Activated CD4-positive, CD25-positive, alpha-beta regulatory T cell (primary cell): ENCODE measurements around the gene MOB3B.

ENCODE experiments used
- DNase-seq, 4 experiments: peaks; one replicate each; lab custom pipeline; 2025; lab: John Stamatoyannopoulos, UW

MOB3B gene

GRCh38 chr9:27387722-27388121, 141.9 kb downstream of the MOB3B start:
- no peak for DNase-seq

- DNase-seq = no peak
These were observed 143.0 kb downstream of the MOB3B start for GRCh38 chr9:27386571-27387091.

GRCh38 chr9:27385606-27386322, 143.8 kb downstream of the MOB3B start:
- no peak for DNase-seq

GRCh38 chr9:27384262-27385014, 145.2 kb downstream of the MOB3B start:
- no peak for DNase-seq

- DNase-seq = no peak
These were observed 146.1 kb downstream of the MOB3B start for GRCh38 chr9:27383524-27383923.

- DNase-seq = no peak
These were observed 146.6 kb downstream of the MOB3B start for GRCh38 chr9:27382975-27383374.

GRCh38 chr9:27382308-27382707, 147.3 kb downstream of the MOB3B start:
- DNase-seq = no peak

- DNase-seq = no peak
These were observed 150.0 kb downstream of the MOB3B start for GRCh38 chr9:27379311-27380251.

GRCh38 chr9:27377811-27378456, 151.7 kb downstream of the MOB3B start:
- DNase-seq = no peak

GRCh38 chr9:27377147-27377807, 152.3 kb downstream of the MOB3B start:
- DNase-seq = no peak

GRCh38 chr9:27373851-27374250, 155.8 kb downstream of the MOB3B start:
- no peak for DNase-seq

- no peak for DNase-seq
These were observed 157.0 kb downstream of the MOB3B start for GRCh38 chr9:27372615-27373014.

GRCh38 chr9:27371382-27371781, 158.2 kb downstream of the MOB3B start:
- no peak for DNase-seq

- DNase-seq = no peak
These were observed 160.0 kb downstream of the MOB3B start for GRCh38 chr9:27369591-27369990.

- no peak for DNase-seq
These were observed 161.2 kb downstream of the MOB3B start for GRCh38 chr9:27368316-27368985.

- no peak for DNase-seq
These were observed 161.7 kb downstream of the MOB3B start for GRCh38 chr9:27367921-27368315.

GRCh38 chr9:27367175-27367798, 162.3 kb downstream of the MOB3B start:
- no peak for DNase-seq

GRCh38 chr9:27365707-27366376, 163.8 kb downstream of the MOB3B start:
- no peak for DNase-seq

GRCh38 chr9:27362447-27363210, 167.0 kb downstream of the MOB3B start:
- no peak for DNase-seq
